PC-9 (cell line): ENCODE results near the gene TMEM14C. TPM values are rescaled to one million over a fixed set of nuclear protein-coding genes. Genes with fewer than 3 reads are reported as not detected.

Source experiments
- BruUV-seq: library from RNA; stranded (reverse); fragments of 400-500 nt; replicated peaks from 2 replicates; lab custom pipeline; 2021; lab: Mats Ljungman, UMichigan
- CTCF ChIA-PET: fragments of 300-600 bp; sonication (Branson Sonifier 250); formaldehyde crosslinking; loops from one replicate; lab custom pipeline; 2022; ENCODE audit warnings: antibody characterized with exemption; lab: Charles Lee
- POLR2A ChIA-PET: fragments of 300-600 bp; sonication (Branson Sonifier 250); formaldehyde crosslinking; loops from one replicate; lab custom pipeline; 2022; ENCODE audit warnings: antibody characterized with exemption; ENCODE audit not compliant: unreplicated experiment; lab: Charles Lee
- DNase-seq, 2 experiments: peaks; one replicate each; pipeline versions ENCODE4 v3.0.0 to v3.0.0-alpha.2; 2015 to 2022; ENCODE audit warnings: mixed read lengths in 1 of 2
- H2AFZ ChIP-seq: fragments of 200-600 bp; sonication (generic); 2 replicates; pipeline ENCODE4 v1.8.1; 2017; ENCODE audit warnings: antibody characterized with exemption
- H3F3A ChIP-seq: fragments of 200-600 bp; sonication (generic); 2 replicates; pipeline ENCODE4 v1.8.1; 2017; ENCODE audit warnings: antibody characterized with exemption, mild to moderate bottlenecking, low read depth; ENCODE audit not compliant: insufficient read depth
- H3K27ac ChIP-seq: fragments of 200-600 bp; sonication (generic); 2 replicates; pipeline ENCODE4 v1.6.1; 2016; ENCODE audit warnings: mixed run types
- H3K27me3 ChIP-seq: fragments of 200-600 bp; sonication (generic); 2 replicates; pipeline ENCODE4 v1.6.1; 2016; ENCODE audit warnings: low read depth, mixed run types; ENCODE audit not compliant: insufficient read depth
- H3K36me3 ChIP-seq: fragments of 200-600 bp; sonication (generic); 2 replicates; pipeline ENCODE4 v1.6.1; 2016; ENCODE audit warnings: low read depth, mixed run types
- H3K4me1 ChIP-seq: fragments of 200-600 bp; sonication (generic); replicated peaks from 2 replicates; pipeline ENCODE4 v1.6.1; 2016; ENCODE audit warnings: mixed run types; ENCODE audit not compliant: insufficient read depth
- H3K4me2 ChIP-seq: fragments of 200-600 bp; sonication (generic); 2 replicates; pipeline ENCODE4 v1.6.1; 2017; ENCODE audit warnings: mixed run types
- H3K4me3 ChIP-seq: fragments of 200-600 bp; sonication (generic); 2 replicates; pipeline ENCODE4 v1.6.1; 2016; ENCODE audit warnings: mixed run types
- H3K79me2 ChIP-seq: fragments of 200-600 bp; sonication (generic); 2 replicates; pipeline ENCODE4 v1.6.1; 2017; ENCODE audit warnings: low read depth, mixed run types
- H3K9me2 ChIP-seq: fragments of 200-600 bp; sonication (generic); 2 replicates; pipeline ENCODE4 v1.8.1; 2017; ENCODE audit warnings: mild to moderate bottlenecking; ENCODE audit not compliant: insufficient read depth
- H3K9me3 ChIP-seq: fragments of 200-600 bp; sonication (generic); 2 replicates; pipeline ENCODE4 v1.8.1; 2016; ENCODE audit warnings: low read depth; ENCODE audit not compliant: insufficient read depth
- H4K20me1 ChIP-seq: fragments of 200-600 bp; sonication (generic); 2 replicates; pipeline ENCODE4 v1.8.1; 2017; ENCODE audit not compliant: insufficient read depth
- CTCF ChIP-seq: fragments of 200-600 bp; sonication (generic); conservative IDR thresholded peaks from 2 replicates; pipeline ENCODE4 v1.6.1; 2017; ENCODE audit warnings: mixed run types, antibody characterized with exemption, mild to moderate bottlenecking, moderate library complexity
- EZH2 ChIP-seq: fragments of 200-600 bp; sonication (generic); IDR thresholded peaks from 2 replicates; pipeline ENCODE4 v1.8.0; 2017; ENCODE audit warnings: antibody characterized with exemption, low read depth
- intact Hi-C: fragments of 100-400 bp; cut with micrococcal nuclease; formaldehyde crosslinking; loops from one replicate; pipeline ENCODE4 v1.10.0; 2022; ENCODE audit not compliant: unreplicated experiment
- total RNA-seq: library from RNA; stranded (reverse); gene quantifications from 2 replicates; pipeline ENCODE4 v1.2.3, GENCODE V29; 2021

Gene TMEM14C
- total RNA-seq, 1 experiment from 2014 or later: 166 TPM

- H3K4me2 ChIP-seq: no peak overlapping the region
- H3K9me3 ChIP-seq: no peaks in the 10 kb centered on the region
- no peaks in the 10 kb centered on the region for H3K36me3 ChIP-seq
- no TSS peak for BruUV-seq
- H3K27ac ChIP-seq: no peak overlapping the region
- DNase-seq: no peak
- H3K79me2 ChIP-seq: peaks cover 26% of the 10 kb centered on the region
- H2AFZ ChIP-seq: no peak overlapping the region
- no peaks in the 10 kb centered on the region for H4K20me1 ChIP-seq
- no peaks in the 10 kb centered on the region for H3K9me2 ChIP-seq
- peaks cover 11% of the 10 kb centered on the region for H3F3A ChIP-seq
- ChIA-PET POLR2A (no interaction called here), CTCF (interaction anchor here (0.6 kb wide), 1 partner anchor 885 kb away, joined by 4 read pairs; no protein-coding TSS in a partner anchor)
- peaks cover 7% of the 10 kb centered on the region for H3K4me1 ChIP-seq
- intact Hi-C loops: loop anchor here (5.0 to 10.0 kb wide), 3 partner anchors 111 to 206 kb away; no protein-coding TSS in a partner anchor
- TF ChIP-seq EZH2 (no peak), CTCF (no peak)
- no peak overlapping the region for H3K4me3 ChIP-seq
- no peaks in the 10 kb centered on the region for H3K27me3 ChIP-seq
Measured at GRCh38 chr6:10690651-10691445, 32.0 kb upstream of the TMEM14C start.

- no peak for DNase-seq
- BruUV-seq: no TSS peak
- no peaks in the 10 kb centered on the region for H3K9me2 ChIP-seq
- H3K27me3 ChIP-seq: no peaks in the 10 kb centered on the region
- intact Hi-C loops: loop anchor here (5.0 to 10.0 kb wide), 3 partner anchors 109 to 208 kb away; no protein-coding TSS in a partner anchor
- TF ChIP-seq CTCF (no peak), EZH2 (no peak)
- no peaks in the 10 kb centered on the region for H4K20me1 ChIP-seq
- H3K4me2 ChIP-seq: peak overlapping the region; percentile 93
- no peak overlapping the region for H2AFZ ChIP-seq
- POLR2A ChIA-PET: no interaction called here
- H3K36me3 ChIP-seq: no peaks in the 10 kb centered on the region
- H3K4me3 ChIP-seq: peak overlapping the region; percentile 98
- H3K4me1 ChIP-seq: peaks cover 16% of the 10 kb centered on the region
- H3F3A ChIP-seq: peaks cover 11% of the 10 kb centered on the region
- H3K9me3 ChIP-seq: no peaks in the 10 kb centered on the region
- peaks cover 47% of the 10 kb centered on the region for H3K79me2 ChIP-seq
- CTCF ChIA-PET: no interaction called here
- no peak overlapping the region for H3K27ac ChIP-seq
Measured at GRCh38 chr6:10692965-10693538, 29.8 kb upstream of the TMEM14C start.

- Histone ChIP-seq H3F3A (peaks cover 11% of the 10 kb centered on the region), H3K27ac (peak within 1 kb of the TSS; percentile 86), H3K79me2 (peaks cover 47% of the 10 kb centered on the region), H3K4me1 (peaks cover 16% of the 10 kb centered on the region), H3K9me2 (no peaks in the 10 kb centered on the region), H3K4me2 (peak within 1 kb of the TSS; percentile 93), H3K4me3 (peak within 1 kb of the TSS; percentile 98), H3K9me3 (no peaks in the 10 kb centered on the region), H2AFZ (peak within 1 kb of the TSS; percentile 90), H3K36me3 (no peaks in the 10 kb centered on the region), H4K20me1 (no peaks in the 10 kb centered on the region), H3K27me3 (no peaks in the 10 kb centered on the region)
- TF ChIP-seq EZH2 (no peak), CTCF (no peak)
- ChIA-PET CTCF (interaction anchor here (0.6 to 0.7 kb wide), 5 partner anchors 28 to 371 kb away, joined by 4 to 11 read pairs (median 8); partner anchors contain the start of gene TMEM14C), POLR2A (interaction anchor here (0.5 to 0.7 kb wide), 6 partner anchors 13 to 609 kb away, joined by 3 to 11 read pairs (median 5); partner anchors contain the start of gene TMEM14C)
- intact Hi-C loops: loop anchor here (1.0 to 10.0 kb wide), 8 partner anchors 28 to 210 kb away; partner anchors contain the start of gene TMEM14B
- DNase-seq: peak; percentile 79 to 90
- no TSS peak for BruUV-seq
Measured at GRCh38 chr6:10694302-10695085, 28.4 kb upstream of the TMEM14C start, which contains the start of the genes C6orf52 and PAK1IP1. Gene C6orf52 (minus strand): TSS chr6:10694616. CDS start chr6:10687550, 7,066 bp downstream. Gene PAK1IP1 (plus strand): TSS chr6:10694972. CDS start chr6:10694986, 14 bp downstream.
